ENCODE results near the gene TMEM17.

GRCh38 chr2:62526531-62527381 is 20.8 kb upstream of the TMEM17 start:
- TF ChIP-seq, protein P1, sequence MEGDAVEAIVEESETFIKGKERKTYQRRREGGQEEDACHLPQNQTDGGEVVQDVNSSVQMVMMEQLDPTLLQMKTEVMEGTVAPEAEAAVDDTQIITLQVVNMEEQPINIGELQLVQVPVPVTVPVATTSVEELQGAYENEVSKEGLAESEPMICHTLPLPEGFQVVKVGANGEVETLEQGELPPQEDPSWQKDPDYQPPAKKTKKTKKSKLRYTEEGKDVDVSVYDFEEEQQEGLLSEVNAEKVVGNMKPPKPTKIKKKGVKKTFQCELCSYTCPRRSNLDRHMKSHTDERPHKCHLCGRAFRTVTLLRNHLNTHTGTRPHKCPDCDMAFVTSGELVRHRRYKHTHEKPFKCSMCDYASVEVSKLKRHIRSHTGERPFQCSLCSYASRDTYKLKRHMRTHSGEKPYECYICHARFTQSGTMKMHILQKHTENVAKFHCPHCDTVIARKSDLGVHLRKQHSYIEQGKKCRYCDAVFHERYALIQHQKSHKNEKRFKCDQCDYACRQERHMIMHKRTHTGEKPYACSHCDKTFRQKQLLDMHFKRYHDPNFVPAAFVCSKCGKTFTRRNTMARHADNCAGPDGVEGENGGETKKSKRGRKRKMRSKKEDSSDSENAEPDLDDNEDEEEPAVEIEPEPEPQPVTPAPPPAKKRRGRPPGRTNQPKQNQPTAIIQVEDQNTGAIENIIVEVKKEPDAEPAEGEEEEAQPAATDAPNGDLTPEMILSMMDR (IDR thresholded peaks at IDR 0.05): no peak
- TF ChIP-seq POLR2A (IDR thresholded peaks at IDR 0.05): no peak
